WTC11 (cell line): ENCODE measurements around the gene ADAT2.

Experiments
- ATF1 ChIP-seq: sonication (generic); formaldehyde crosslinking; IDR thresholded peaks from 2 replicates; pipeline ENCODE4 v1.8.1; 2023; ENCODE audit warnings: mild to moderate bottlenecking, moderate library complexity, missing genetic modification reagents
- CBFB ChIP-seq: sonication (generic); formaldehyde crosslinking; IDR thresholded peaks from 2 replicates; pipeline ENCODE4 v1.8.1; 2022; ENCODE audit warnings: mild to moderate bottlenecking, low read depth, missing genetic modification reagents
- TF ChIP-seq, protein P1 (sequence below): sonication (generic); formaldehyde crosslinking; IDR thresholded peaks from 2 replicates; pipeline ENCODE4 v1.8.1; 2023; ENCODE audit warnings: mild to moderate bottlenecking, missing genetic modification reagents, borderline replicate concordance
- TF ChIP-seq, protein P2 (sequence below): fragments of 200-600 bp; IDR thresholded peaks from 2 replicates; pipeline ENCODE4 v1.8.0; 2022; ENCODE audit warnings: antibody characterized with exemption
- TF ChIP-seq, protein P3 (sequence below): fragments of 250-450 bp; sonication (Bioruptor Pico); IDR thresholded peaks from 2 replicates; pipeline ENCODE4 v1.9.0; 2021; ENCODE audit warnings: moderate library complexity, mild to moderate bottlenecking, inconsistent platforms, borderline replicate concordance
- TF ChIP-seq, protein P4 (sequence below): sonication (generic); formaldehyde crosslinking; IDR thresholded peaks from 2 replicates; pipeline ENCODE4 v1.8.0; 2022; ENCODE audit warnings: mild to moderate bottlenecking, missing genetic modification reagents

DNA sequence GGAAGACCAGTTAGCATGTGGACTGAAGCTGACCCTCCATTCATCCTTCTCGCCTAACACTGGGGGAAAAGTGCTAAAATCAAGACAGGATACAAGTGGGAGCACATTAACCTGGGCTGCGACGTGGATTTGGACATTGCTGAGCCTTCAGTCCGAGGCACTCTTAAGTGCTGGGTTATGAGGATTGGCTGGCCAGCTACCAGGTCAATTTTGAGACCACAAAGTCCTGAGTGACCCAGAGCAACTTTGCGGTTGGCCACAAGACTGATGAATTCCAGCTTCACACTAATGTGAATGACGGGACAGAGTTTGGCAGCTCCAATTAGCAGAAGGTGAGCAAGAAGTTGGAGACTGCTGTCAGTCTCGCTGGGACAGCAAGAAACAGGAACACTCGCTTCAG lies 40.3 kb upstream of the ADAT2 start:
- TF ChIP-seq, protein P1, sequence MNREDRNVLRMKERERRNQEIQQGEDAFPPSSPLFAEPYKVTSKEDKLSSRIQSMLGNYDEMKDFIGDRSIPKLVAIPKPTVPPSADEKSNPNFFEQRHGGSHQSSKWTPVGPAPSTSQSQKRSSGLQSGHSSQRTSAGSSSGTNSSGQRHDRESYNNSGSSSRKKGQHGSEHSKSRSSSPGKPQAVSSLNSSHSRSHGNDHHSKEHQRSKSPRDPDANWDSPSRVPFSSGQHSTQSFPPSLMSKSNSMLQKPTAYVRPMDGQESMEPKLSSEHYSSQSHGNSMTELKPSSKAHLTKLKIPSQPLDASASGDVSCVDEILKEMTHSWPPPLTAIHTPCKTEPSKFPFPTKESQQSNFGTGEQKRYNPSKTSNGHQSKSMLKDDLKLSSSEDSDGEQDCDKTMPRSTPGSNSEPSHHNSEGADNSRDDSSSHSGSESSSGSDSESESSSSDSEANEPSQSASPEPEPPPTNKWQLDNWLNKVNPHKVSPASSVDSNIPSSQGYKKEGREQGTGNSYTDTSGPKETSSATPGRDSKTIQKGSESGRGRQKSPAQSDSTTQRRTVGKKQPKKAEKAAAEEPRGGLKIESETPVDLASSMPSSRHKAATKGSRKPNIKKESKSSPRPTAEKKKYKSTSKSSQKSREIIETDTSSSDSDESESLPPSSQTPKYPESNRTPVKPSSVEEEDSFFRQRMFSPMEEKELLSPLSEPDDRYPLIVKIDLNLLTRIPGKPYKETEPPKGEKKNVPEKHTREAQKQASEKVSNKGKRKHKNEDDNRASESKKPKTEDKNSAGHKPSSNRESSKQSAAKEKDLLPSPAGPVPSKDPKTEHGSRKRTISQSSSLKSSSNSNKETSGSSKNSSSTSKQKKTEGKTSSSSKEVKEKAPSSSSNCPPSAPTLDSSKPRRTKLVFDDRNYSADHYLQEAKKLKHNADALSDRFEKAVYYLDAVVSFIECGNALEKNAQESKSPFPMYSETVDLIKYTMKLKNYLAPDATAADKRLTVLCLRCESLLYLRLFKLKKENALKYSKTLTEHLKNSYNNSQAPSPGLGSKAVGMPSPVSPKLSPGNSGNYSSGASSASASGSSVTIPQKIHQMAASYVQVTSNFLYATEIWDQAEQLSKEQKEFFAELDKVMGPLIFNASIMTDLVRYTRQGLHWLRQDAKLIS = no peak
- TF ChIP-seq, protein P2, sequence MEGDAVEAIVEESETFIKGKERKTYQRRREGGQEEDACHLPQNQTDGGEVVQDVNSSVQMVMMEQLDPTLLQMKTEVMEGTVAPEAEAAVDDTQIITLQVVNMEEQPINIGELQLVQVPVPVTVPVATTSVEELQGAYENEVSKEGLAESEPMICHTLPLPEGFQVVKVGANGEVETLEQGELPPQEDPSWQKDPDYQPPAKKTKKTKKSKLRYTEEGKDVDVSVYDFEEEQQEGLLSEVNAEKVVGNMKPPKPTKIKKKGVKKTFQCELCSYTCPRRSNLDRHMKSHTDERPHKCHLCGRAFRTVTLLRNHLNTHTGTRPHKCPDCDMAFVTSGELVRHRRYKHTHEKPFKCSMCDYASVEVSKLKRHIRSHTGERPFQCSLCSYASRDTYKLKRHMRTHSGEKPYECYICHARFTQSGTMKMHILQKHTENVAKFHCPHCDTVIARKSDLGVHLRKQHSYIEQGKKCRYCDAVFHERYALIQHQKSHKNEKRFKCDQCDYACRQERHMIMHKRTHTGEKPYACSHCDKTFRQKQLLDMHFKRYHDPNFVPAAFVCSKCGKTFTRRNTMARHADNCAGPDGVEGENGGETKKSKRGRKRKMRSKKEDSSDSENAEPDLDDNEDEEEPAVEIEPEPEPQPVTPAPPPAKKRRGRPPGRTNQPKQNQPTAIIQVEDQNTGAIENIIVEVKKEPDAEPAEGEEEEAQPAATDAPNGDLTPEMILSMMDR = no peak
- no peak for TF ChIP-seq CBFB (CRISPR knock-in tag)
- TF ChIP-seq, protein P3, sequence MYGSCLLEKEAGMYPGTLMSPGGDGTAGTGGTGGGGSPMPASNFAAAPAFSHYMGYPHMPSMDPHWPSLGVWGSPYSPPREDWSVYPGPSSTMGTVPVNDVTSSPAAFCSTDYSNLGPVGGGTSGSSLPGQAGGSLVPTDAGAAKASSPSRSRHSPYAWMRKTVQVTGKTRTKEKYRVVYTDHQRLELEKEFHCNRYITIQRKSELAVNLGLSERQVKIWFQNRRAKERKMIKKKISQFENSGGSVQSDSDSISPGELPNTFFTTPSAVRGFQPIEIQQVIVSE (CRISPR knock-in tag) = no peak
- TF ChIP-seq, protein P4, sequence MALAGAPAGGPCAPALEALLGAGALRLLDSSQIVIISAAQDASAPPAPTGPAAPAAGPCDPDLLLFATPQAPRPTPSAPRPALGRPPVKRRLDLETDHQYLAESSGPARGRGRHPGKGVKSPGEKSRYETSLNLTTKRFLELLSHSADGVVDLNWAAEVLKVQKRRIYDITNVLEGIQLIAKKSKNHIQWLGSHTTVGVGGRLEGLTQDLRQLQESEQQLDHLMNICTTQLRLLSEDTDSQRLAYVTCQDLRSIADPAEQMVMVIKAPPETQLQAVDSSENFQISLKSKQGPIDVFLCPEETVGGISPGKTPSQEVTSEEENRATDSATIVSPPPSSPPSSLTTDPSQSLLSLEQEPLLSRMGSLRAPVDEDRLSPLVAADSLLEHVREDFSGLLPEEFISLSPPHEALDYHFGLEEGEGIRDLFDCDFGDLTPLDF = no peak
- TF ChIP-seq ATF1 (CRISPR knock-in tag) = no peak
